Measurements from ENCODE around the gene NDST3.

- no peak for TF ChIP-seq EZH2 (IDR thresholded peaks at IDR 0.05)
- TF ChIP-seq CTCF (IDR thresholded peaks at IDR 0.05): no peak
These were observed 220.1 kb downstream of the NDST3 start for GRCh38 chr4:118254368-118254767.

Data from neural progenitor cell (in vitro differentiated cells).